Measurements from ENCODE around the gene CHD8. TPM values are rescaled to one million over a fixed set of nuclear protein-coding genes. Genes with fewer than 3 reads are reported as not detected.

The CHD8 gene
- total RNA-seq, 1 experiment from 2014 or later, result 135 TPM

- Histone ChIP-seq H3T11ph (ENCODE audit: low read length) (no peak overlapping the region), H2AK5ac (ENCODE audit: insufficient read length, low read length) (no peak overlapping the region), H2BK15ac (ENCODE audit: low read depth, low read length) (no peak overlapping the region), H4K8ac (replicated peaks; ENCODE audit: insufficient read length, low read depth, low read length) (no peak overlapping the region), H3K18ac (ENCODE audit: insufficient read length, low read depth, low read length) (no peak overlapping the region), H2BK20ac (ENCODE audit: low read depth, low read length, poor library complexity, severe bottlenecking) (no peak overlapping the region), H3K79me1 (ENCODE audit: insufficient read depth, low read depth, low read length, poor library complexity, severe bottlenecking) (no peaks in the 10 kb centered on the region), H4K5ac (ENCODE audit: insufficient read length, low read depth, low read length) (no peak overlapping the region), H2AFZ (ENCODE audit: low read length) (no peak overlapping the region), H3K23me2 (ENCODE audit: insufficient read length, low read depth, low read length, poor library complexity, severe bottlenecking) (no peaks in the 10 kb centered on the region), H3K9me3 (ENCODE audit: control insufficient read depth, low read depth, low read length) (no peaks in the 10 kb centered on the region), H4K20me1 (ENCODE audit: control insufficient read depth, insufficient read depth, insufficient read length) (no peaks in the 10 kb centered on the region), H2BK120ac (ENCODE audit: low read depth, low read length, poor library complexity, severe bottlenecking) (no peak overlapping the region), H3K56ac (ENCODE audit: insufficient read length, low read depth, low read length) (no peak overlapping the region), H2BK12ac (ENCODE audit: insufficient read length, low read depth, low read length) (no peak overlapping the region), H3K27ac (ENCODE audit: insufficient read length, low read depth, low read length) (no peak overlapping the region), H3K9ac (ENCODE audit: extremely low read depth, insufficient read length, low read length) (no peak overlapping the region), H3K4me2 (ENCODE audit: insufficient read depth, insufficient read length, low read length) (no peak overlapping the region), H3K79me2 (ENCODE audit: insufficient read depth, low read length) (no peaks in the 10 kb centered on the region), H2BK5ac (ENCODE audit: insufficient read length, low read length) (no peak overlapping the region), H3K23ac (ENCODE audit: insufficient read length, low read depth, low read length) (no peak overlapping the region), H3K4ac (ENCODE audit: low read depth, low read length) (no peak overlapping the region), H3K14ac (ENCODE audit: insufficient read depth, low read length) (no peak overlapping the region), H4K91ac (ENCODE audit: insufficient read length, low read depth, low read length) (no peak overlapping the region), H3K27me3 (ENCODE audit: insufficient read depth, low read length) (no peaks in the 10 kb centered on the region), H3K4me1 (ENCODE audit: insufficient read depth, low read length) (no peaks in the 10 kb centered on the region)
- Mint-ChIP-seq H3K36me3 (ENCODE audit: insufficient read depth in 1 of 3, low read depth in 3 of 3) (peaks cover 22 to 77% (median 48%) of the 10 kb centered on the region in 3 experiments), H3K4me3 (no peak overlapping the region), H3K27me3 (ENCODE audit: low read depth) (no peaks in the 10 kb centered on the region), H3K27ac (no peak overlapping the region), H3K9me3 (no peaks in the 10 kb centered on the region), H3K4me1 (no peaks in the 10 kb centered on the region)
- DNase-seq, result no peak
- WGBS (ENCODE audit: extremely low coverage, insufficient read length, low lambda C conversion rate), result no CpG with 5 or more reads among the region's 1 CpG
- TF ChIP-seq, protein P1, sequence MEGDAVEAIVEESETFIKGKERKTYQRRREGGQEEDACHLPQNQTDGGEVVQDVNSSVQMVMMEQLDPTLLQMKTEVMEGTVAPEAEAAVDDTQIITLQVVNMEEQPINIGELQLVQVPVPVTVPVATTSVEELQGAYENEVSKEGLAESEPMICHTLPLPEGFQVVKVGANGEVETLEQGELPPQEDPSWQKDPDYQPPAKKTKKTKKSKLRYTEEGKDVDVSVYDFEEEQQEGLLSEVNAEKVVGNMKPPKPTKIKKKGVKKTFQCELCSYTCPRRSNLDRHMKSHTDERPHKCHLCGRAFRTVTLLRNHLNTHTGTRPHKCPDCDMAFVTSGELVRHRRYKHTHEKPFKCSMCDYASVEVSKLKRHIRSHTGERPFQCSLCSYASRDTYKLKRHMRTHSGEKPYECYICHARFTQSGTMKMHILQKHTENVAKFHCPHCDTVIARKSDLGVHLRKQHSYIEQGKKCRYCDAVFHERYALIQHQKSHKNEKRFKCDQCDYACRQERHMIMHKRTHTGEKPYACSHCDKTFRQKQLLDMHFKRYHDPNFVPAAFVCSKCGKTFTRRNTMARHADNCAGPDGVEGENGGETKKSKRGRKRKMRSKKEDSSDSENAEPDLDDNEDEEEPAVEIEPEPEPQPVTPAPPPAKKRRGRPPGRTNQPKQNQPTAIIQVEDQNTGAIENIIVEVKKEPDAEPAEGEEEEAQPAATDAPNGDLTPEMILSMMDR (conservative IDR thresholded peaks at IDR 0.05), result no peak
Measured at GRCh38 chr14:21467616-21468015, 11.7 kb upstream of the CHD8 start.
